ENCODE data around the gene GJB2.
"Not testable (repeated sequence)": the region's sequence is repeated elsewhere in the genome, so short reads cannot be mapped to it uniquely, and the experiment has no call there.

Gene GJB2

DNA sequence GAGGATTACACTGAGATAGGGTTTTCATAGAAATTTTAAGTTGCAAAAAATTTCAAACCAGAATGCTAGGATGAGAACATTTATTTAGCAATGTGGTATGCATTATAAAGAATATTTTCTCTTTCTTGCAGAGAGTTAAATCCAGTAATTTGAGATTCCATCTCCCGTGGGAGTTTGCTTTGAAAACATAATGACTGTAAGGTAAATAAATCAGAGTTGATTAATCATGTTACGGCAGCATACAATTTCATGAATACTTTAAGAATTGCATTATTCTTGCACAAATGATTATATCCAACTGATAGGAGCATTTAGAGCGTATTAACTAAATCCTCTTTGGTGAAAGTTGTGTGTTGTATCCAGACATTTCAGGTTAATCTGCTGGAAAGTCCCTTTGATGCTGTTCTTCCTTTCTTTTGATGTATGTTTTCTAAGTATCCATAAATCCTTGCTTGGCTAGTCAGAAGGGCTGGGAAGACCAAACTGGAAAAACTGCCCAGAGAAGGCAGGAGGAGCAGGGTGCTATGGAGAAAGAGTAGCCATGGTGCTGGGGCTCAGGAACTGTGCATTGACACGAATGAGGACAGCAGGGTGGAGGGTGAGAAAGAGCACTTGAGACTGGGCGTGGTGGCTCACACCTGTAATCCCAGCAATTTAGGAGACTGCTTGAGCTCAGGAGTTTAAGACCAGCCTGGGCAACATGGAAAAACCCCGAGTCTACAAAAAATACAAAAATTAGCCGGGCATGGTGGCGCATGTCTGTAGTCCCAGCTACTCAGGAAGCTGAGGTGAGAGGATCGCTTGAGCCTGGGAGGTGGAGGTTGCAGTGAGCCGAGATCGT lies 27.1 kb downstream of the GJB2 start:
- FAIRE-seq, result no peak

DNA sequence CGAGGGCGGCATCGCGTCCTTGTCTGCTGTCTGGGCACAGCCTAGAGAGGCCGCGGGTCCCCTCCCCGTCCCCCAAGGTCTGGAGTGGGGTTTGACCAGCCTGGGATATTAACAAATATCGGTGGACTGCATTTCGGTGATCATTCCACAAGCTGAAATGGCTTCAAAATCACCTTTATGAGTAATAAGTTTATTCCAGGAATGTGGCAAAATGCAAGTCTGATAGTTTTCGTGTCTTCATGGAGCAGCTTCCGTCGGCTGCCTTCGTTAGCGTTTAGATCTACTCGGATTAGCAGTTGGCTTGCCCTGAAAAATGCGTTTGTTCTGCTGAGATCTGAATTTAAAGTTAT lies 30.8 kb downstream of the GJB2 start:
- no peak for FAIRE-seq

DNA sequence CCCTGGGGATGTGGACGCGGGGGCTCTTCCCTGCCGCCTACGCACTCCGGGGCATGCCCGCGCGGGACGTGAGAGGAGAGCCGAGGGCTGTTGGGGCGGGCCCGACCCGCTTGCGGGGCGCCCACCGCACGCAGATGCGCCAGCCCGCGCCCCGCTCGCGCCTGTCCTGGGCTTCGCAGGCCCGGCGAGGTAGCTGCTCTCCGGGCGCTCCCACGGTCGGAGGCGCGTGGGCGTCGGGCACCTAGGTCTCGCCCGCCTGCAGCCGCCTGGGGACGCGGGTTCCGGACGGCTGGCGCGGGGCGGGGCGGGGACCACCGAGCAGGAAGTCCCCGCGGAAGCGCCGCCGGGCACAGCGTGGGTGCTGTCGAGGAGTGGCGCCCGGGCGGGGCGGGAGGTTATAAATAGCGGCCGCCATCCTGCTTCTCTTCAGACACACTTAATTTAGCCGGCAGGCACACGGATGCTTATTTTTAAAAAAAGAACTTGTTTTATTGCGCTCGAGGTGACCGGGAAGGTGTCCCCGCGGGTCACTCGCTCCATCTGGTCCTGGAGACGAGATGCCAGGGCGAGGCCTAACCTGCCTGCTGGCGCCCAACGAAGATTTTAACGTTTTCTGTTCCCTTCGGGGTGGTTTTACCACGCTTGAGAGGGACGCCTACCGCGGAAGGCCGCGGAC lies 31.3 kb downstream of the GJB2 start:
- no peak for FAIRE-seq

GRCh38 chr13:20160306-20161274 lies 32.1 kb downstream of the GJB2 start, which contains the start of gene GJA3:
Gene GJA3, minus strand, starts transcription at chr13:20161052. Its CDS starts 17,764 bp downstream, at chr13:20143288.
- no peak for FAIRE-seq

DNA sequence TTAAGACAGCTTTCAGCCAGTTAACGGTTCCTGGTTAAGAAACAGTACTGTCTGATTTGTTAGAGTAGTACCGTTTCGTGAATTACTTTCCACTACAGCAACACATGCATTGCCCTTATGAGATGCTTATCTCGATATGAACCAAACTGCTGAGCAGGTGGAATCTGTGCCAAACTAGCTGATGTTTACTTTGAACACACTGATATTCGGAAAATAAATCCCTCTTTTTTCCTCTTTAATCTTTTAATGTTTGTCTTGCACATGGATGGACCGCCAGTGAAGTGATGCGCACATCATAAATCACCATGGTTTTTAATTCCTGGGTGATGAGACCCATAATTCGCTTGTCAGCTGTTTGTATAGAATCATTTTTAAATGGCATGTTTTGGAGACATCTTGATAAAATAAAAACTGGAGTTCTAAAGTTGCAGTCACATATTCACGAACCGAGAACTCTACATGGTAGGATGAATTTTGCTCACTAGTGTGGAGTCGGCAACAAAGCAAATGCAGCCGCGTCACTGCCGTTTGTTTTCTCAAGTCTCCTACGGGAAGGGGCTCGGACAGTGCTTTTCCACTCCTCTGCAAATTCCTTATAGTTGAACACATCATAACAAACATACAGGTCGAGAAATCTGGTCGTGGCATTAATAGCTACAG lies 33.0 kb downstream of the GJB2 start:
- no peak for FAIRE-seq

GRCh38 chr13:20157151-20157796 lies 35.5 kb downstream of the GJB2 start:
- FAIRE-seq, result no peak

GRCh38 chr13:20156702-20157101 lies 36.0 kb downstream of the GJB2 start:
- FAIRE-seq, result no peak

GRCh38 chr13:20153290-20153689 lies 39.4 kb downstream of the GJB2 start:
- FAIRE-seq, result not testable (repeated sequence)

- no peak for FAIRE-seq
These were observed 41.1 kb downstream of the GJB2 start for GRCh38 chr13:20151612-20152011.

DNA sequence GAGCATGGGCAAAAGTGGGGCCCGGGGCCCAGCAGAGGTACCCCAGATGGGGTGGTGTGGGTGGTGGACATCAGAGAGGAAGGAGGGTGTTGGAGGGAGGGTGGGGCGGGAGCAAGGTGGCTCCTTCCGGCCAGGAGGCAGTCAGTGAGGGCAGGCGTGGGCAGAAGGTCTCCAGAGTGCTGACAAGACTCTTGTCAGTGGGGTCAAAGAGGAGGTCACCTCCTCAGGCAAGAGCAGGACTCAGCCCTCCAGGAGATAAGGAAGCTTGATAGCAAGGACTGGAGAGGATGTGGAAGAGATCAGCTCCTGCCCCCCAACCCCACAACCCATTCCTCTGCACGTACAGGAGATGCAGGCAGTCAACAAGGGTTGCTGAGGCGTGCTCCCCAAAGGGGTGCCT lies 41.7 kb downstream of the GJB2 start:
- no peak for FAIRE-seq

GRCh38 chr13:20150561-20150960 lies 42.2 kb downstream of the GJB2 start:
- FAIRE-seq, result no peak

- FAIRE-seq, result no peak
These were observed 43.0 kb downstream of the GJB2 start for GRCh38 chr13:20149762-20150161.

GRCh38 chr13:20148501-20149183 lies 44.1 kb downstream of the GJB2 start:
- no peak for FAIRE-seq

GRCh38 chr13:20146381-20146780 lies 46.4 kb downstream of the GJB2 start:
- FAIRE-seq, result no peak

- no peak for FAIRE-seq
These were observed 47.2 kb downstream of the GJB2 start for GRCh38 chr13:20145521-20145920.

GRCh38 chr13:20144141-20144850 lies 48.4 kb downstream of the GJB2 start:
- no peak for FAIRE-seq

- FAIRE-seq, result no peak
These were observed 49.7 kb downstream of the GJB2 start for GRCh38 chr13:20142927-20143480.

GRCh38 chr13:20142023-20142926 lies 50.5 kb downstream of the GJB2 start:
- no peak for FAIRE-seq
